Measurements from ENCODE around the gene ARPC2. TPM values are rescaled to one million over a fixed set of nuclear protein-coding genes. Genes with fewer than 3 reads are reported as not detected.

Gene ARPC2
- total and polyA plus RNA-seq, 2 of the 13 experiments (the other 11 are each of a cell fraction or from before 2014, with no cell fraction given): 168 to 303 TPM

DNA sequence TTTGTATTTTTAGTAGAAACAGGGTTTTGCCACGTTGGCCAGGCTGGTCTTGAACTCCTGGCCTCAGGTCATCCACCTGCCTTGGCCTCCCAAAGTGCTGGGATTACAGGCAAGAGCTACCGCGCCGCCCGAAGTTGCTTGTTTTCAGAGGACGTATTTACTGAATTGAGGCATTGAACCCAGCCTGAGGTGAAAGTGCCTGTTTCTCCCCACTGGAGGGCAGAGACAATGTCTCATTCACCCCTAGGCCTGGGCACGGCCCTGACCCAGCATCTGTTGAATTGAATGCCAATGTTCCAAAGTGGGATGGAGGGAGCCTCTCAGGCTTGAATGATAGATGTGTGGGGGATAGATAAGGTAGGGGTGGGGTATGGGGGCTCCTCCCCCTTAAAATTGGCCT, 79.9 kb downstream of the ARPC2 start:
- H3K4me2 ChIP-seq (ENCODE audit: low read depth, low read length): peak overlapping the region; percentile 61
- POLR2A ChIA-PET: interaction anchor here (0.5 to 8.5 kb wide), 9 partner anchors 10 to 104 kb away, joined by 3 to 64 read pairs (median 8); partner anchors contain the start of genes AAMP, CATIP, CTDSP1 and PNKD
- H3K36me3 ChIP-seq (replicated peaks in 1 of 2; ENCODE audit: control insufficient read depth in 1 of 2, insufficient read depth in 2 of 2, low read length in 2 of 2): no peaks in the 10 kb centered on the region
- H3K4me3 ChIP-seq (replicated peaks in 1 of 3; ENCODE audit: insufficient read depth in 1 of 3, low read depth in 2 of 3, low read length in 3 of 3): peak overlapping the region in 2 of 3 experiments; percentile 4 to 56; a peak in 3 of 6 replicates
- H4K20me1 ChIP-seq (ENCODE audit: insufficient read depth, low read length): no peaks in the 10 kb centered on the region
- WGBS (ENCODE audit: low lambda C conversion rate): 5% methylated on average over 7 of the region's 7 CpGs
- no peaks in the 10 kb centered on the region; a peak in 1 of 5 replicates for H3K27me3 ChIP-seq (ENCODE audit: control insufficient read depth in 1 of 2, insufficient read depth in 2 of 2, low read length in 2 of 2)
- ATAC-seq: peak; percentile 21
- CTCF ChIA-PET (ENCODE audit: low intra/inter-chr PET ratio, low total read pairs): interaction anchor here (0.9 to 1.2 kb wide), 4 partner anchors 24 to 99 kb away, joined by 3 to 4 read pairs (median 3); partner anchors contain the start of gene CATIP
- H3K9ac ChIP-seq (ENCODE audit: insufficient read depth, low read depth, low read length): peak overlapping the region; percentile 15; the same call in 1 of the 2 replicates
- H3K27ac ChIP-seq (ENCODE audit: extremely low read length, insufficient read depth, low read length): peak overlapping the region; percentile 18
- no peak overlapping the region for H2AFZ ChIP-seq (ENCODE audit: low read length)
- FAIRE-seq: no peak
- intact Hi-C loops (cut with micrococcal nuclease; ENCODE audit: unreplicated experiment) (loop anchor here (10.0 kb wide), 1 partner anchor 268 kb away; the partner anchor contains the start of genes CNOT9 and USP37), in situ Hi-C loops (cut with HindIII; ENCODE audit: extremely low pct_ligation_motif_present, low pct_unique_long_range_greater_than_20kb) (no loop called here)
- no peaks in the 10 kb centered on the region for H3K9me3 ChIP-seq (ENCODE audit: low read length)
- no TSS peak for BruUV-seq (replicated peaks)
- peak; percentile 75 for DNase-seq (ENCODE audit: low spot score)
- H3K79me2 ChIP-seq (ENCODE audit: insufficient read depth, low read length): peaks cover 4% of the 10 kb centered on the region
- peaks cover 73% of the 10 kb centered on the region for H3K4me1 ChIP-seq (ENCODE audit: insufficient read depth, low read length)
- TF ChIP-seq, protein P1, sequence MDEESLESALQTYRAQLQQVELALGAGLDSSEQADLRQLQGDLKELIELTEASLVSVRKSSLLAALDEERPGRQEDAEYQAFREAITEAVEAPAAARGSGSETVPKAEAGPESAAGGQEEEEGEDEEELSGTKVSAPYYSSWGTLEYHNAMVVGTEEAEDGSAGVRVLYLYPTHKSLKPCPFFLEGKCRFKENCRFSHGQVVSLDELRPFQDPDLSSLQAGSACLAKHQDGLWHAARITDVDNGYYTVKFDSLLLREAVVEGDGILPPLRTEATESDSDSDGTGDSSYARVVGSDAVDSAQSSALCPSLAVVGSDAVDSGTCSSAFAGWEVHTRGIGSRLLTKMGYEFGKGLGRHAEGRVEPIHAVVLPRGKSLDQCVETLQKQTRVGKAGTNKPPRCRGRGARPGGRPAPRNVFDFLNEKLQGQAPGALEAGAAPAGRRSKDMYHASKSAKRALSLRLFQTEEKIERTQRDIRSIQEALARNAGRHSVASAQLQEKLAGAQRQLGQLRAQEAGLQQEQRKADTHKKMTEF (CRISPR knock-in tag; IDR thresholded peaks at IDR 0.05): 0 out of 2 replicates have a peak, but pooled peaks have one; percentile 28
- TF ChIP-seq ZNF326 (CRISPR knock-in tag; IDR thresholded peaks at IDR 0.05; ENCODE audit: borderline replicate concordance) (no peak), ZNF552 (CRISPR knock-in tag; IDR thresholded peaks at IDR 0.05; ENCODE audit: borderline replicate concordance) (no peak), ZNF292 (CRISPR knock-in tag; IDR thresholded peaks at IDR 0.05; ENCODE audit: borderline replicate concordance, low read depth) (no peak; the same call in 1 of the 2 replicates), ZKSCAN8 (CRISPR knock-in tag; IDR thresholded peaks at IDR 0.05; ENCODE audit: borderline replicate concordance) (no peak), SOX5 (CRISPR knock-in tag; IDR thresholded peaks at IDR 0.05; ENCODE audit: borderline replicate concordance) (no peak; the same call in 1 of the 2 replicates), NFE2L2 (IDR thresholded peaks at IDR 0.05; ENCODE audit: low read length) (no peak), FOSL2 (CRISPR knock-in tag; IDR thresholded peaks at IDR 0.05) (peak; percentile 30; the same call in 1 of the 2 replicates), ZFX (CRISPR knock-in tag; IDR thresholded peaks at IDR 0.05; ENCODE audit: low read depth) (peak; percentile 53; the same call in 1 of the 2 replicates), KDM3A (CRISPR knock-in tag; IDR thresholded peaks at IDR 0.05; ENCODE audit: low read depth) (0 out of 2 replicates have a peak, but pooled peaks have one; percentile 61), TCF7 (IDR thresholded peaks at IDR 0.05; ENCODE audit: low read depth) (no peak)
- TF ChIP-seq, protein P2, sequence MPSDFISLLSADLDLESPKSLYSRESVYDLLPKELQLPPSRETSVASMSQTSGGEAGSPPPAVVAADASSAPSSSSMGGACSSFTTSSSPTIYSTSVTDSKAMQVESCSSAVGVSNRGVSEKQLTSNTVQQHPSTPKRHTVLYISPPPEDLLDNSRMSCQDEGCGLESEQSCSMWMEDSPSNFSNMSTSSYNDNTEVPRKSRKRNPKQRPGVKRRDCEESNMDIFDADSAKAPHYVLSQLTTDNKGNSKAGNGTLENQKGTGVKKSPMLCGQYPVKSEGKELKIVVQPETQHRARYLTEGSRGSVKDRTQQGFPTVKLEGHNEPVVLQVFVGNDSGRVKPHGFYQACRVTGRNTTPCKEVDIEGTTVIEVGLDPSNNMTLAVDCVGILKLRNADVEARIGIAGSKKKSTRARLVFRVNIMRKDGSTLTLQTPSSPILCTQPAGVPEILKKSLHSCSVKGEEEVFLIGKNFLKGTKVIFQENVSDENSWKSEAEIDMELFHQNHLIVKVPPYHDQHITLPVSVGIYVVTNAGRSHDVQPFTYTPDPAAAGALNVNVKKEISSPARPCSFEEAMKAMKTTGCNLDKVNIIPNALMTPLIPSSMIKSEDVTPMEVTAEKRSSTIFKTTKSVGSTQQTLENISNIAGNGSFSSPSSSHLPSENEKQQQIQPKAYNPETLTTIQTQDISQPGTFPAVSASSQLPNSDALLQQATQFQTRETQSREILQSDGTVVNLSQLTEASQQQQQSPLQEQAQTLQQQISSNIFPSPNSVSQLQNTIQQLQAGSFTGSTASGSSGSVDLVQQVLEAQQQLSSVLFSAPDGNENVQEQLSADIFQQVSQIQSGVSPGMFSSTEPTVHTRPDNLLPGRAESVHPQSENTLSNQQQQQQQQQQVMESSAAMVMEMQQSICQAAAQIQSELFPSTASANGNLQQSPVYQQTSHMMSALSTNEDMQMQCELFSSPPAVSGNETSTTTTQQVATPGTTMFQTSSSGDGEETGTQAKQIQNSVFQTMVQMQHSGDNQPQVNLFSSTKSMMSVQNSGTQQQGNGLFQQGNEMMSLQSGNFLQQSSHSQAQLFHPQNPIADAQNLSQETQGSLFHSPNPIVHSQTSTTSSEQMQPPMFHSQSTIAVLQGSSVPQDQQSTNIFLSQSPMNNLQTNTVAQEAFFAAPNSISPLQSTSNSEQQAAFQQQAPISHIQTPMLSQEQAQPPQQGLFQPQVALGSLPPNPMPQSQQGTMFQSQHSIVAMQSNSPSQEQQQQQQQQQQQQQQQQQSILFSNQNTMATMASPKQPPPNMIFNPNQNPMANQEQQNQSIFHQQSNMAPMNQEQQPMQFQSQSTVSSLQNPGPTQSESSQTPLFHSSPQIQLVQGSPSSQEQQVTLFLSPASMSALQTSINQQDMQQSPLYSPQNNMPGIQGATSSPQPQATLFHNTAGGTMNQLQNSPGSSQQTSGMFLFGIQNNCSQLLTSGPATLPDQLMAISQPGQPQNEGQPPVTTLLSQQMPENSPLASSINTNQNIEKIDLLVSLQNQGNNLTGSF (CRISPR knock-in tag; IDR thresholded peaks at IDR 0.05): no peak
- TF ChIP-seq, protein P3, sequence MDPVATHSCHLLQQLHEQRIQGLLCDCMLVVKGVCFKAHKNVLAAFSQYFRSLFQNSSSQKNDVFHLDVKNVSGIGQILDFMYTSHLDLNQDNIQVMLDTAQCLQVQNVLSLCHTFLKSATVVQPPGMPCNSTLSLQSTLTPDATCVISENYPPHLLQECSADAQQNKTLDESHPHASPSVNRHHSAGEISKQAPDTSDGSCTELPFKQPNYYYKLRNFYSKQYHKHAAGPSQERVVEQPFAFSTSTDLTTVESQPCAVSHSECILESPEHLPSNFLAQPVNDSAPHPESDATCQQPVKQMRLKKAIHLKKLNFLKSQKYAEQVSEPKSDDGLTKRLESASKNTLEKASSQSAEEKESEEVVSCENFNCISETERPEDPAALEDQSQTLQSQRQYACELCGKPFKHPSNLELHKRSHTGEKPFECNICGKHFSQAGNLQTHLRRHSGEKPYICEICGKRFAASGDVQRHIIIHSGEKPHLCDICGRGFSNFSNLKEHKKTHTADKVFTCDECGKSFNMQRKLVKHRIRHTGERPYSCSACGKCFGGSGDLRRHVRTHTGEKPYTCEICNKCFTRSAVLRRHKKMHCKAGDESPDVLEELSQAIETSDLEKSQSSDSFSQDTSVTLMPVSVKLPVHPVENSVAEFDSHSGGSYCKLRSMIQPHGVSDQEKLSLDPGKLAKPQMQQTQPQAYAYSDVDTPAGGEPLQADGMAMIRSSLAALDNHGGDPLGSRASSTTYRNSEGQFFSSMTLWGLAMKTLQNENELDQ (CRISPR knock-in tag; IDR thresholded peaks at IDR 0.05; ENCODE audit: borderline replicate concordance): no peak
- TF ChIP-seq, protein P4, sequence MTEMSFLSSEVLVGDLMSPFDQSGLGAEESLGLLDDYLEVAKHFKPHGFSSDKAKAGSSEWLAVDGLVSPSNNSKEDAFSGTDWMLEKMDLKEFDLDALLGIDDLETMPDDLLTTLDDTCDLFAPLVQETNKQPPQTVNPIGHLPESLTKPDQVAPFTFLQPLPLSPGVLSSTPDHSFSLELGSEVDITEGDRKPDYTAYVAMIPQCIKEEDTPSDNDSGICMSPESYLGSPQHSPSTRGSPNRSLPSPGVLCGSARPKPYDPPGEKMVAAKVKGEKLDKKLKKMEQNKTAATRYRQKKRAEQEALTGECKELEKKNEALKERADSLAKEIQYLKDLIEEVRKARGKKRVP (CRISPR knock-in tag; IDR thresholded peaks at IDR 0.05): no peak
